A549 (cell line): ENCODE measurements around the gene ZNF276. TPM values are rescaled to one million over a fixed set of nuclear protein-coding genes. Genes with fewer than 3 reads are reported as not detected.

Experiments used
- ATAC-seq, 2 experiments: fragments of 200-7000 bp in 1 of 2; fragments of >200 bp in 1 of 2; cut with Nextera tagmentation in 1 of 2; cut with Tn5 transposase in 1 of 2; 3 replicates each; pipeline versions ENCODE4 v1.8.0 to v1.9.1; 2018 to 2020; ENCODE audit warnings: mild to moderate bottlenecking in 1 of 2, moderate library complexity in 1 of 2
- CTCF ChIA-PET: fragments of 300-600 bp; sonication (Branson Sonifier 250); formaldehyde crosslinking; extraction: SDS; loops from one replicate; lab custom pipeline; 2021; ENCODE audit warnings: antibody characterized with exemption, inconsistent platforms; lab: Yijun Ruan, JAX
- POLR2A ChIA-PET: fragments of 350-600 bp; formaldehyde crosslinking; extraction: SDS; loops from one replicate; lab custom pipeline; 2021; ENCODE audit warnings: antibody characterized with exemption, inconsistent platforms; lab: Yijun Ruan, JAX
- DNase-seq, 2 experiments: peaks; one replicate each; pipeline versions ENCODE4 v3.0.0 to v3.0.0-alpha.2; 2011 to 2016; ENCODE audit warnings: low read depth in 1 of 2, low spot score in 1 of 2
- FAIRE-seq: peaks from 2 replicates; lab custom pipeline; 2011; peaks lifted over from hg19 to GRCh38; lab: Jason Lieb, UNC
- H3K27ac ChIP-seq, 2 experiments: fragments of >200 bp; sonication (Bioruptor Twin); formaldehyde crosslinking; 3 replicates each; pipeline ENCODE4 v1.5.1; 2016 to 2017
- H3K4me1 ChIP-seq: fragments of >200 bp; sonication (Bioruptor Twin); formaldehyde crosslinking; 3 replicates; pipeline ENCODE4 v1.6.1; 2016
- H3K4me2 ChIP-seq: fragments of >200 bp; sonication (Bioruptor Twin); formaldehyde crosslinking; 3 replicates; pipeline ENCODE4 v1.6.1; 2016
- H3K4me3 ChIP-seq: fragments of >200 bp; sonication (Bioruptor Twin); formaldehyde crosslinking; 3 replicates; pipeline ENCODE4 v1.5.1; 2016
- H3K9me3 ChIP-seq: fragments of >200 bp; sonication (Bioruptor Twin); formaldehyde crosslinking; 3 replicates; pipeline ENCODE4 v1.6.1; 2016
- BCL3 ChIP-seq: fragments of >200 bp; sonication (Bioruptor Twin); formaldehyde crosslinking; IDR thresholded peaks from 3 replicates; pipeline ENCODE4 v1.6.1; 2016
- CBX2 ChIP-seq: fragments of 200-600 bp; sonication (generic); IDR thresholded peaks from 2 replicates; pipeline ENCODE4 v1.6.1; 2016; ENCODE audit warnings: low read depth, mild to moderate bottlenecking, borderline replicate concordance
- CEBPB ChIP-seq, 2 experiments: fragments of >200 bp in 1 of 2; sonication (Bioruptor Twin) in 1 of 2; formaldehyde crosslinking in 1 of 2; IDR thresholded peaks; 2 replicates each; pipeline ENCODE4 v1.6.1; 2012 to 2016
- CHD2 ChIP-seq: fragments of 150-350 bp; IDR thresholded peaks from 2 replicates; pipeline ENCODE4 v1.6.1; 2014; ENCODE audit warnings: low read length; ENCODE audit not compliant: partially characterized antibody
- E2F6 ChIP-seq: IDR thresholded peaks from 2 replicates; pipeline ENCODE4 v1.6.1; 2012; ENCODE audit warnings: low read depth, borderline replicate concordance
- EHF ChIP-seq: fragments of 250-450 bp; sonication (Bioruptor Pico); IDR thresholded peaks from 2 replicates; pipeline ENCODE4 v1.5.0; 2020; ENCODE audit warnings: mild to moderate bottlenecking
- ELK1 ChIP-seq: fragments of 150-350 bp; IDR thresholded peaks from 2 replicates; pipeline ENCODE4 v1.6.1; 2014; ENCODE audit warnings: low read depth, mild to moderate bottlenecking, low read length
- EP300 ChIP-seq, 2 experiments: fragments of >200 bp; sonication (Bioruptor Twin); formaldehyde crosslinking; IDR thresholded peaks; 2 replicates in 1 of 2; 3 replicates in 1 of 2; pipeline ENCODE4 v1.6.1; 2016 to 2017
- FOSL2 ChIP-seq, 2 experiments: fragments of 450-650 bp in 1 of 2; fragments of >200 bp in 1 of 2; sonication (Bioruptor Twin) in 1 of 2; formaldehyde crosslinking; IDR thresholded peaks; 2 replicates each; pipeline versions ENCODE4 v1.5.0 to v1.6.1; 2016 to 2020; ENCODE audit warnings: mild to moderate bottlenecking in 1 of 2, moderate library complexity in 1 of 2
- HDAC2 ChIP-seq: fragments of 200-600 bp; sonication (generic); IDR thresholded peaks from 2 replicates; pipeline ENCODE4 v1.6.1; 2016
- HES2 ChIP-seq: fragments of >200 bp; sonication (Bioruptor Twin); formaldehyde crosslinking; IDR thresholded peaks from 2 replicates; pipeline ENCODE4 v1.6.1; 2016
- HMGXB4 ChIP-seq: fragments of 250-450 bp; sonication (Bioruptor Pico); IDR thresholded peaks from 2 replicates; pipeline ENCODE4 v1.5.0; 2021; ENCODE audit warnings: mild to moderate bottlenecking, moderate library complexity, borderline replicate concordance
- HOXA7 ChIP-seq: fragments of 250-450 bp; sonication (Bioruptor Pico); IDR thresholded peaks from 2 replicates; pipeline ENCODE4 v1.5.0; 2020; ENCODE audit warnings: mild to moderate bottlenecking, moderate library complexity
- HOXB13 ChIP-seq: fragments of 250-450 bp; sonication (Bioruptor Pico); IDR thresholded peaks from 2 replicates; pipeline ENCODE4 v1.5.0; 2020; ENCODE audit warnings: low read depth, mild to moderate bottlenecking, moderate library complexity
- HOXB5 ChIP-seq: fragments of 250-450 bp; sonication (Bioruptor Pico); IDR thresholded peaks from 2 replicates; pipeline ENCODE4 v1.5.0; 2020; ENCODE audit warnings: mild to moderate bottlenecking, moderate library complexity
- JUNB ChIP-seq: fragments of >200 bp; sonication (Bioruptor Twin); formaldehyde crosslinking; IDR thresholded peaks from 2 replicates; pipeline ENCODE4 v1.6.1; 2016
- KDM1A ChIP-seq: fragments of 200-600 bp; sonication (generic); IDR thresholded peaks from 2 replicates; pipeline ENCODE4 v1.6.1; 2016; ENCODE audit warnings: low read depth, mild to moderate bottlenecking
- MAX ChIP-seq: IDR thresholded peaks from 2 replicates; pipeline ENCODE4 v1.6.1; 2012
- MAZ ChIP-seq: fragments of 150-350 bp; IDR thresholded peaks from 2 replicates; pipeline ENCODE4 v1.6.1; 2014; ENCODE audit warnings: antibody characterized with exemption, low read depth, low read length, borderline replicate concordance
- NFE2L2 ChIP-seq: fragments of 150-350 bp; conservative IDR thresholded peaks from 2 replicates; pipeline ENCODE4 v1.6.1; 2014; ENCODE audit warnings: low read length
- NR3C1 ChIP-seq: fragments of >200 bp; sonication (Bioruptor Twin); formaldehyde crosslinking; IDR thresholded peaks from 3 replicates; pipeline ENCODE4 v1.6.1; 2017
- PBX3 ChIP-seq: IDR thresholded peaks from 2 replicates; pipeline ENCODE4 v1.6.1; 2012
- PHF8 ChIP-seq: fragments of 200-600 bp; sonication (generic); IDR thresholded peaks from 2 replicates; pipeline ENCODE4 v1.6.1; 2016; ENCODE audit warnings: low read depth, mild to moderate bottlenecking, antibody characterized with exemption, moderate library complexity, borderline replicate concordance
- POLR2A ChIP-seq: IDR thresholded peaks from 2 replicates; pipeline ENCODE4 v1.6.1; 2012; ENCODE audit warnings: mild to moderate bottlenecking, low read length
- RFX5 ChIP-seq: fragments of 450-650 bp; IDR thresholded peaks from 2 replicates; pipeline ENCODE4 v1.7.1; 2014; ENCODE audit warnings: antibody characterized with exemption, mild to moderate bottlenecking, moderate library complexity
- SMC3 ChIP-seq: fragments of >200 bp; sonication (Bioruptor Twin); formaldehyde crosslinking; IDR thresholded peaks from 3 replicates; pipeline ENCODE4 v1.6.1; 2018; ENCODE audit warnings: inconsistent platforms
- TFCP2L1 ChIP-seq: fragments of 250-450 bp; sonication (Bioruptor Pico); IDR thresholded peaks from 2 replicates; pipeline ENCODE4 v1.5.0; 2021; ENCODE audit warnings: mild to moderate bottlenecking
- TP53 ChIP-seq: fragments of 250-450 bp; sonication (Bioruptor Pico); IDR thresholded peaks from 2 replicates; pipeline ENCODE4 v1.5.0; 2021; ENCODE audit warnings: mild to moderate bottlenecking, moderate library complexity
- USF2 ChIP-seq: fragments of 450-650 bp; IDR thresholded peaks from 2 replicates; pipeline ENCODE4 v1.6.1; 2014; ENCODE audit warnings: antibody characterized with exemption
- WGBS: methylation state at CpG from one replicate; pipeline ENCODE4 v1.1.6; 2017; ENCODE audit errors: missing lambda C conversion rate; 5-methylcytosine and 5-hydroxymethylcytosine counted together
- polyA plus RNA-seq, 4 experiments: library from polyadenylated mRNA; depleted of rRNA in 3 of 4; stranded (reverse); fragments of >200 nt; fragmentation: RNase III in 1 of 4; extraction: RNeasy Plus Mini Kit Qiagen cat#74134 plus additional on column Dnase treatment in 1 of 4; gene quantifications; 2 replicates in 3 of 4; 3 replicates in 1 of 4; pipeline ENCODE4 v1.2.3, GENCODE V29; 2011 to 2017

Gene ZNF276
- polyA plus RNA-seq, 2 of the 4 experiments (the other 2 are of a cell fraction): 6.5 to 15.1 TPM

- FAIRE-seq (no peak), DNase-seq (no peak), ATAC-seq (no peak)
- whole genome bisulfite sequencing: 75% methylated on average over 1 of the region's 1 CpG
- ChIA-PET POLR2A (interaction anchor here (0.6 to 1.5 kb wide), 13 partner anchors 11 to 236 kb away, joined by 3 to 26 read pairs (median 5); partner anchors contain the start of genes CHMP1A, SPATA2L and SPATA33), CTCF (interaction anchor here (1.2 to 2.3 kb wide), 4 partner anchors 14 to 71 kb away, joined by 3 to 12 read pairs (median 6); no protein-coding TSS in a partner anchor)
- H3K4me2 ChIP-seq: peak overlapping the region; percentile 91
- peak overlapping the region; percentile 70; the same call in 2 of the 3 replicates for H3K4me3 ChIP-seq
- TF ChIP-seq HES2: no peak
- no peak for TF ChIP-seq CHD2
- TF ChIP-seq TFCP2L1 (CRISPR knock-in tag): no peak
- TF ChIP-seq NFE2L2: no peak
- no peak for TF ChIP-seq CBX2
- no peak for TF ChIP-seq BCL3
- TF ChIP-seq SMC3: no peak
- no peak for TF ChIP-seq HMGXB4
- no peak for TF ChIP-seq NR3C1
- TF ChIP-seq HOXA7 (CRISPR knock-in tag): no peak
- no peak for TF ChIP-seq FOSL2 (IDR thresholded peaks at IDR 0.05)
- no peak for TF ChIP-seq FOSL2 (CRISPR knock-in tag; IDR thresholded peaks at IDR 0.05)
- TF ChIP-seq ELK1: no peak
- TF ChIP-seq CEBPB (IDR thresholded peaks at IDR 0.05): no peak
- no peak for TF ChIP-seq USF2
- no peak for TF ChIP-seq JUNB
- no peak for TF ChIP-seq RFX5
- TF ChIP-seq KDM1A: no peak
- no peak for TF ChIP-seq EHF (CRISPR knock-in tag)
- TF ChIP-seq HDAC2: no peak
- TF ChIP-seq, all 56 proteins: peak for 0
- Histone ChIP-seq H3K4me1 (peaks cover 11% of the 10 kb centered on the region), H3K9me3 (peaks cover 9% of the 10 kb centered on the region), H3K27ac (peak overlapping the region in 1 of 2 experiments; percentile 96; a peak in 2 of 6 replicates)
These were observed 35.4 kb upstream of the ZNF276 start for GRCh38 chr16:89685916-89686315.

- WGBS: 0% methylated on average over 23 of the region's 67 CpGs
- H3K9me3 ChIP-seq: peaks cover 9% of the 10 kb centered on the region
- ChIA-PET POLR2A (interaction anchor here (0.6 to 1.5 kb wide), 14 partner anchors 10 to 236 kb away, joined by 3 to 26 read pairs (median 5); partner anchors contain the start of genes CHMP1A, SPATA2L and SPATA33), CTCF (interaction anchor here (0.9 to 2.3 kb wide), 4 partner anchors 13 to 71 kb away, joined by 3 to 12 read pairs (median 6); no protein-coding TSS in a partner anchor)
- FAIRE-seq: peak; percentile 39
- peak within 1 kb of the TSS; percentile 96 to 99 for H3K27ac ChIP-seq
- H3K4me2 ChIP-seq: peak within 1 kb of the TSS; percentile 91
- peak within 1 kb of the TSS; percentile 70 for H3K4me3 ChIP-seq
- DNase-seq: peak; percentile 87 to 89
- ATAC-seq: peak; percentile 81 to 89
- peaks cover 11% of the 10 kb centered on the region for H3K4me1 ChIP-seq
- TF ChIP-seq HES2 (no peak), MAZ (no peak), E2F6 (peak; percentile 98), HOXB13 (CRISPR knock-in tag) (peak; percentile 84), TFCP2L1 (CRISPR knock-in tag) (peak; percentile 88; the same call in 1 of the 2 replicates), MAX (peak; percentile 88), PHF8 (peak; percentile 88; the same call in 1 of the 2 replicates), CBX2 (no peak), TP53 (CRISPR knock-in tag) (peak; percentile 86), PBX3 (0 out of 2 replicates have a peak, but pooled peaks have one; percentile 25), EP300 (IDR thresholded peaks at IDR 0.05) (no peak), POLR2A (peak; percentile 93), EHF (CRISPR knock-in tag) (peak; percentile 72), HOXB5 (peak; percentile 92)
These were observed 34.7 kb upstream of the ZNF276 start, which contains the start of gene CDK10 for GRCh38 chr16:89686520-89687091. Gene CDK10 (plus strand): TSS chr16:89686689. CDS start chr16:89686711, 22 bp downstream.
